RPMI7951 (cell line): ENCODE results near the gene ITFG2. TPM values are rescaled to one million over a fixed set of nuclear protein-coding genes. Genes with fewer than 3 reads are reported as not detected.
"Not testable (repeated sequence)": the region's sequence is repeated elsewhere in the genome, so short reads cannot be mapped to it uniquely, and the experiment has no call there.

ENCODE experiments used
- DNase-seq: peaks from one replicate; pipeline ENCODE4 v3.0.0-alpha.2; 2012; ENCODE audit warnings: low read depth
- total RNA-seq: library from RNA; depleted of rRNA; stranded (reverse); fragments of >200 nt; shearing (Covaris generic); gene quantifications from 2 replicates; pipeline ENCODE4 v1.2.3, GENCODE V29; 2014; rRNA removed

Gene ITFG2
- total RNA-seq, 1 experiment from 2014 or later: 13.9 TPM

DNA sequence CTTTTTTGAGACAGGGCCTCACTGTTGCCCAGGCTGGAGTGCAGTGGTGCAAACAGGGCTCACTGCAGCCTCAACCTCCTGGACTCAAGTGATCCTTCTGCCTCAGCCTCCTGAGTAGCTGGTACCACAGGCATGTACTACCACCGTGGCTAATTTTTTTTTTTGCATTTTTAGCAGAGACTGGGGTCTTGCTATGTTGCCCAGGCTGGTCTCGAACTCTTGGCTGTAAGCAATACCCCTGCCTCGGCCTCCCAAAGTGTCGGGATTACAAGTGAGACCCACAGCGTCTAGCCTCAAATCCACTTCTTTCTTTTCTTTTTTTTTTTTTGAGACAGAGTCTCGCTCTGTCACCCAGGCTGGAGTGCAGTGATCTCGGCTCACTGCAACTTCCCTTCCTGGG lies 50.9 kb downstream of the ITFG2 start:
- not testable (repeated sequence) for DNase-seq

DNA sequence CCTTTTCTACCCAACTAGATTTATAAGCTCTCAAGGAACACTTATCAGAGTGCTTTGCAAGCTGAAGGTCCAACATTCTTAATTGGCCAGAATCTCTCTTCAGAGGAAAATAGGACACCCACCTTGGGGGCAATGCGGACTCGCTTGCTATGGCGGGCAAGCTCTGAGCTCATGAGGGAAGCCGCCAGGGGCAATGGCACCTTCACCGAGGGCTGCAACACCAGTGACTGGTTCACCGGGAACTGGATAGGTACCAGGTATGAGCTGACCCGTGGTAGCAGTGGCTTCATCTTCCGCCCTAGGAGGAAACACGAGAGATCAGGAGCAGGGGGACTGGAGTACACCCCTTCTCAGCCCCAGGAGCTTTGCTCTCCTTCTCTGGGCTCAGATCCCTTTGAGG lies 51.7 kb downstream of the ITFG2 start:
- no peak for DNase-seq

DNA sequence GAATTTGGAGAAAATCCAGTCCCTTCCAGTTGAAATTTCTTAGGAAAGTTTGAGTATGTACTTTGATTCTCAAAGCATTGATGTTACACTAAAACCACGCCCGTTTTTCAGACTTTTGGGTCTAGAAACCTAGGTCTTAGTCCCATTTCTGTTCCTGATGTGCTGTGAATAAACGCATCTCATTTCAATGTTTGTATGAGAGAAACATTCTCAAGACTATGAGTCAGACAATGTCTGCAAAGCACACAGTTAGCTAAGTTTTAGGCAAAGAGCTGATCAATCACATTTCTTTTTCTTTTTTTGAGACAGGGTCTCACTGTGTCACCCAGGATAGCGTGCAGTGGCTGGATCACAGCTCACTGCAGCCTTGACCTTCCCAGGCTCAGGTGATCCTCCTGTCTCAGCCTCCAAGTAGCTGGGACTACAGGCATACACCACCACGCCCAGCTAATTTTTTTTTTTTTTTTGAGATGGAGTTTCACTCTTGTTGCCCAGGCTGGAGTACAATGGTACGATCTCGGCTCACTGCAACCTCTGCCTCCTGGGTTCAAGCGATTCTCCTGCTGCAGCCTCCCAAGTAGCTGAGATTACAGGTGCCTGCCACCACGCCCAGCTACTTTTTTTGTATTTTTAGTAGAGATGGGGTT lies 56.6 kb downstream of the ITFG2 start:
- not testable (repeated sequence) for DNase-seq

Other genes starting within 250 kb of the ITFG2 start
- gene FKBP4, start 17.7 kb upstream of the ITFG2 start, total RNA-seq: 38.9 and 40.6 TPM in 2 replicates
- gene NRIP2, start 22.4 kb downstream of the ITFG2 start, total RNA-seq: not detected in 2 replicates
- gene TEX52, start 44.4 kb downstream of the ITFG2 start, total RNA-seq: not detected in 2 replicates
- gene FOXM1, start 64.5 kb downstream of the ITFG2 start, total RNA-seq: 38.6 and 58.3 TPM in 2 replicates
- gene RHNO1, start 64.6 kb downstream of the ITFG2 start, total RNA-seq: 41.7 and 44.6 TPM in 2 replicates
- 34.2 and 42.8 TPM in 2 replicates for gene TULP3, start 78.2 kb downstream of the ITFG2 start, total RNA-seq
- gene TEAD4, start 146.7 kb downstream of the ITFG2 start, total RNA-seq: 10.9 and 11.3 TPM in 2 replicates